ENCODE measurements around the gene KCMF1.

The KCMF1 gene

DNA sequence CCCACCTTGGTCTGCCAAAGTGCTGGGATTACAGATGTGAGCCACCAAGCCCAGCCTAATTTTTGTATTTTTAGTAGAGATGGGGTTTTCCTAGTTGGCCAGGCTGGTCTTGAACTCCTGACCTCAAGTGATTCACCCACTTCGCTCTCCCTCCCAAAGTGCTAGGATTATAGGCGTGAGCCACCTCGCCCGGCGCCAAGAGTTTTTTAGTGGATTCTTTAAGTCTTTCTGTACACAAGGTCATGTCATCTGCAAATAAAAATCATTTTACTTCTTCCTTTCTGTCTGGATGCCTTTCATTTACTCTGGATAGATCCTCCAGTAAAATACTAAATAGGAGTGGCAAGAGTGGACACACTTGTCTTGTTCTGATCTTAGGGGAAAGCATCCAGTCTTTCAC is 61.7 kb downstream of the KCMF1 start:
- no peak for DNase-seq

GRCh38 chr2:85033388-85033787 is 62.4 kb downstream of the KCMF1 start:
- no peak for DNase-seq

DNA sequence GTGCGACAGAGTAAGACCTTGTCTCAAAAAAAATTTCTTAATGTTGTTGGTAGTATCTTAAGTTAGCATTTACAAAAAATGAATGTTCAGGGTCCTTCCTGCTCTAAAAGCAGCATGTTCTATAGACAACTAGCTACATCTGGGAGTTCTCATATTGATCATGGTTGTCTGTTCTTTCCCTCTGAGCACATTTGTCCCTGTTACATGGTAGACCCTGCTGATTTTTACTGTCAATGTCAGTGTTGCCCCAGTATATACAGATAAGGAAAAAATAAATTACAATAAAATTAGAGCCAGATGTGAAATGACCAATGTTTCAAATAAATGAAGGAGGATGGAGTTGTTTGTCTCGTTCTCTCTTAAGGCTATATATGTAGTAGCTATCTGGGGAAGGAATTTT is 63.2 kb downstream of the KCMF1 start:
- no peak for DNase-seq

- DNase-seq = no peak
Observed at GRCh38 chr2:85037622-85038021, 66.7 kb downstream of the KCMF1 start.

- DNase-seq = no peak
Observed at GRCh38 chr2:85042330-85042729, 71.4 kb downstream of the KCMF1 start.

DNA sequence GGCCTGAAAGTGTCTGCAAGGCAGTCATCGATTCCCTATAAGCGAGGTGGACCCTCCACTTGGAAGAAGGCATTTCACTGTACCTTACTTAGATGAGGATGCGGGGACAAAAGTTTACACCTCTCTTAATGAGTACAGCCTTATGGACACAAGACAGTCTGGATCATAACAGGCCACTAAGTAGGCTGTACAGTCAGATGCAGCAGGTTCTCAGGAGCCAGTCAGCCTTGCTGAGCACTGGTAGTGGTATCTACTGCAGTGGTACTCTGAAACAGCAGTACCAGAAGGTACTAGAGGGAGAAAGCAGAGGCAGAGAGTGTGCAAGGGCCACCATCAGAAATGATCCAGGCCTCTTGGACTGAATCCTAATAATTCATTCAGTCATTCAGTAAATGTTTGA is 77.6 kb downstream of the KCMF1 start:
- DNase-seq = no peak

- DNase-seq = no peak
Observed at GRCh38 chr2:85049236-85049635, 78.3 kb downstream of the KCMF1 start.

DNA sequence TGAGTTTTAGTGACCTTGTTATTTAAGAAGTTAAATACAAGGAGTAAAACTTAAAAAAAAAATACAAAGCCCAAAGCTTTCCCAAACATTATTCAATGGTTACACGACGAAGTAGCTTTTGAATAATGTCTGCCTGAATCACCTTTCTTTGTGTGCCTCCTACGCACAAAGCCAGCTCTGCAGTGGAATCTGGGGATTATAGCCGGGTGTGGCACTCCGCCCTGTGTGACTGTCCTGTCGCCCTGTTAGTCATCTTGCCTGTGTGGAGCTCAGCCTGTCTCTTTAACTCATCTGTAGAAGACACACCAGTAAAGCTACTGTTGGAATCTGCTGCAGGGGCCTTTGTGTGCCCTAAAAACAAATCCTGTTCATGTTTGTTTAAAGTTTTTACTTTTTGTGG is 82.8 kb downstream of the KCMF1 start:
- DNase-seq = no peak

DNA sequence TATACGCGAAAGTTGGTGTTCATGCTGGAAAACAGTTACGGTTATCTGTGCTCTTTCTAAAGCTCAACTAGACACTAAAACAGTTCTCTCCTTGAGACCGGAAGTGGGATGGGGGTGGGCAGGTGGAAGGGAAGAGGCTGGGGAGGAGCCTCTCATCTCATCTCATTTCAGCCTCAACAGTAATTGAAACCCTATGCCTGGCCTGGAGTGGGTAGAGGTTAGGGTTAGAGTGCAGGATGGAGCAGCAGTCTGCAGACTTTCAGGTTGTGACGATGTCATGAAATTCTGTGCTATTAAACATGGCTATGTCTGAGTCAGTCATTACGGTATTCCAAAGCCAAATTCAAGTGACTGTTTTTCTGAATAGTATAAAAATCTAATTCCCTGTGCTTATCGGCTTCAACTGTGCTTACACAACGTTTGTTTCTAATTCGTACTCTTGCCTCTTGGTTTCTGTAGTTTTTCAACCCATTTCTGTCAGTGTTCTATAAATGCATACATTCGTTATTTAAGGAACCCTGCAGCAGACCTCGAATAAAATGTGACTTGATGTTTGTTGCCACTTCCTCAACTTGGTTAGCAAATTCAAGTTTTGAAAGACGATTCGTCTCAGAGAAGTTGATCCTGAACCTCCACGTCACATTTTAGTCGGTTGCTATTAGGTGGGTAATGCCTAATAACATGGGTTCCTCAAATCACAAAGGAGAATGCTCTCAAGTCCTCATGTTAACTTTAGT is 86.4 kb downstream of the KCMF1 start:
- DNase-seq = no peak

DNA sequence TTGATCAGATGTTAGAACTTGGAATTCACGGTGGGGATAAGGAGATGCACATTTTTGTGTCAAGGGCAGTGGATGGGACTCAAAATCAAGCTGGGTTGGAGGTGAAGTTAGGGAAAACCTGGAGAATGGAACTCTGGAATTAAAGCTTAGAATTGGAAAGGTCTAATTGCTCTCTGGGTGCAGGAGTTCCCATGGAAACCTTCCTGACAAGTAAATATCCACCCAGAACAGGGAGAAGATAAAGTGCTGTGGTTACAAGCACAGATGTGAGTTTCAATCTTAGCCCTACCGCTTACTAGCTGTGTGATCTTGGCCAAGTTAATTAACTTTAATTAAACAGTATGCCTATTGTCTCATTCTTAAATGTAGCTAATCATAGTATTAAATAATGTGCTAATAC is 90.9 kb downstream of the KCMF1 start:
- DNase-seq = no peak

DNA sequence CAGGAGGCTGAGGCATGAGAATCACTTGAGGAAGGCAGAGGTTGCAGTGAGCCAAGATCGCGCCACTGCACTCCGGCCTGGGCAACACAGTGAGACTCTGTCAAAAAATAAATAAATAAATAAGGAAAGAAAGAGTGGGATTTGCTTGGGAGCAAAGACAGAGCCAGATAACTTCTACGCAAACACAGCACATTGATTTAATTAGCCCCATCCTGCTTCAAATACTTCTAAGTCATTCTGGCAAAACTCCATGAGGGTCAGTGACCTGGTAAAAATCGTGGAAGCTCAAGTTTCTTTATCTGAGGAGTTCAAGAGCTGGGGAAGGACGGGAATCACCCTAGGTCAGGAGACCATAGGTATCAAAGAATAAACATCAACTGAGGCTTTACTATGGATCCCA is 91.6 kb downstream of the KCMF1 start:
- no peak for DNase-seq

- no peak for DNase-seq
Observed at GRCh38 chr2:85063981-85064599, 93.1 kb downstream of the KCMF1 start.

DNA sequence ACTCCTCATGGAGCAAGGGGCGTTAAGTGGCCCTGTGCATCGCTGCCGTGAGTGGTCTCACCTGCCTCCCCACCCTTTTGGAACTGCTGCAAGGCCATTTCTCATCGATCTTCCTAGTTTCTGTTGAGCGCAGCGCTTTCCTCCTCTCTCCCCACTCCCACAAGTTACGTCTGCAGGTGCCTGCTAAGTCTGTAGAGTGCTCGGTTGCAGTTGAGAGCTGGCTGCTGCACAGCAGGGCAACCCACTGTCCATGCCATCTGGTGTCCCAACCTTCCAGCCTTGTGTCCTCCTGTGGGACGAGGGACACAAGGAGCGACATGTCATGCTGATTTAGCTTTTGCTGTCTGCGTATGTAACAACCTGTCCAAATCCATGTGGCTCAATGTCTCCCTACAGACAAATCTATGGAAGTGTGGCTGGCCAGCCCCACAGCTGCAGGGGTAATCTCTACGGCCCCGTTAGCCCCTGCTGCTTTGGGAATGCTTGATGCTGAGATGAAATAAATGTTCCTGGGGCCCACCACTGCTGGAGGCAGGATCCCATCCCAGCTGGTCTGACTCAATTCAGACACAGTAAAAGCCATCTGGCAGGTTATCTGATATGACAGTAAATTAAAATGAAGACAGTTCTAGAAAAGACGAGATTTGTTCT is 94.1 kb downstream of the KCMF1 start:
- no peak for DNase-seq

DNA sequence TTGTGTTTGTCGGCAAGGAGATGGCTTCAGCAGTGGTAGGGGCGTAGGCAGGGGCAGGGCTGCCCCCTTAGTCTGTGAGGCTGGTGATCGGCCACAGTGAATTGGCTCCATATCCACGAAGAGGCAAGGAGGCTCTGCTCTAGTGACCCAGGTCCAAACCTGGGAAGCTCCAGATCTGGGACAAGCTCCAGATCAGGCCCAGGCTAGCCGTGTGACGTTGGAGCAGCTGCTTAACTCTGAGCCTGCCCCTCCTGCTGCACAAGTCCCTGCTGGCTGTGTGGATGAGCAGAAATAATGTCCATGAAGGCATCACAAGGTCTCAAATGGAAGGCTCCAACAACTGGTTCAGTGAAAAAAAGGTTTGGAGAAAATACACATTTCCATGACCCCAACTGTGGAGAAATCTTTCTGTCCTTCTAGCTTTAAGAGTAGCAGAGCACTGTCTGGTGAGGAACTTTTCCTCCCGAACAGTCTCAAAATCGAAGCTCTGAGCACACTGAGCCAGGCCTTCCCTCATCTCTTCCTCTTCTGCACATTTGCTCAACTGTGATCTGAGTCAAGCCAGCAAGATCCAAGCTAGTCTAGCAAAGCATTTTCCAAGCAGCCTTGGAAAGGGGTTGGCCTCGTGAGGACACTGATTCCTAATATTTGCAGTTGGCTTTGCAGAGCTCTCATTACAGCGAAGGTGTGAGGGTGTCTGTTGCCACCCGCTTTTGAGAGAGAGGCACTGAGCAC is 95.2 kb downstream of the KCMF1 start:
- DNase-seq = no peak

DNA sequence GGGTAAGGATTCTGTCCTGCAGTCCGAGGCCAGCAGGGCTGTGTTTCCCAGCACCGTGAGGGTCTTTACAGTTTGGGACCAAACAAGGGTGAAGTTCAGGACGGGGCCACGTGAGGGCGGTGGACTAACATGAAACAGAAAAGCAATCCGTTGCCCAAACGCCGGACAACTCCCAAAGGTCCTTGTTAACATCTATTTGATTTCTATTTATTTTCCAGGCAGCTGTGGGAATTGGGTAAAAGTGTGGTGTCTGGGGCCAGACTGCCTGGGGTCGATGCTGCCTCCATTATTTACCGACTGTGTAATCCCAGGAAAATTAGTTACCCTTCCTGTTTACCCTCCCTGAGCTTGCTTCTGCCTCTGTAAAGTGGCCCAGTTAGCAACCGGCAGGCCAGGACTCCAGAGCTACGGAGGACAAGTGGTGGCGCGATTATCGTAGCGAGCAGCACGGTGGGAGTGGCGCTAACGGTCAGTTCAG is 96.0 kb downstream of the KCMF1 start:
- no peak for DNase-seq

- no peak for DNase-seq
Observed at GRCh38 chr2:85071096-85071495, 100.1 kb downstream of the KCMF1 start.

GRCh38 chr2:85073033-85073432 is 102.1 kb downstream of the KCMF1 start:
- DNase-seq = no peak

DNA sequence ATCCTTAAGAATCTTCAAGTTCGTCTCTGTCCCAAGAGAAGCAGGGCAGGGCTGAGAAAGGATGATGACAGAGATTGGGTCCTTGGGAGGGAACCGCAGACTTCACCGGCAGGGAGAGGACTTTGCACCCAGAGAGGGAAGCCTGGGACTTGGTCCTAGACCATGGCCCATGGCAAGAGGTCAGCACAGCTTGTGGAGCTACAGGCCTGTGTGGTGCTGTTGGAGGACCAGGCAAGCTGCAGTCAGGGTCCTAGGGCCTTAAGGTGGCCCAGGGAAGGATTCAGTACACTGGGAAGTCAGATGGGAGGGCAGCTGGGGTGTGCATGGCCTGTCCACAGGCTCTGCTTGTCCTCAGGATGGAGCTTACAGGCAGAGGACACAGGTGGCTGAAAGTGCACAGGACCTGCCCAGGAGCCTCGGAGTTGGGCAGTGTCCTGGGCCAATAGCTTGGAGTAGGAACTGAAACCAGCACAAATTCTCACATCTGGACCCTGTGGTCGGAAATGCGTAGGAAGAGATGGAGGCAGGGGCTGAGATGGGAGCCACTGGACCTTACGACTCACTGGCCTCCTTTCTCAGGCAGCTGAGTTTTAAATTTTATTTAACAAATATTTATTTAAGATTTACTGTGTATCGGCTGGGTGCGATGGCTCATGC is 105.8 kb downstream of the KCMF1 start:
- DNase-seq = no peak

GRCh38 chr2:85077859-85078419 is 107.0 kb downstream of the KCMF1 start:
- no peak for DNase-seq

GRCh38 chr2:85078536-85078935 is 107.6 kb downstream of the KCMF1 start:
- DNase-seq = no peak

GRCh38 chr2:85083092-85083491 is 112.1 kb downstream of the KCMF1 start:
- DNase-seq = no peak

DNA sequence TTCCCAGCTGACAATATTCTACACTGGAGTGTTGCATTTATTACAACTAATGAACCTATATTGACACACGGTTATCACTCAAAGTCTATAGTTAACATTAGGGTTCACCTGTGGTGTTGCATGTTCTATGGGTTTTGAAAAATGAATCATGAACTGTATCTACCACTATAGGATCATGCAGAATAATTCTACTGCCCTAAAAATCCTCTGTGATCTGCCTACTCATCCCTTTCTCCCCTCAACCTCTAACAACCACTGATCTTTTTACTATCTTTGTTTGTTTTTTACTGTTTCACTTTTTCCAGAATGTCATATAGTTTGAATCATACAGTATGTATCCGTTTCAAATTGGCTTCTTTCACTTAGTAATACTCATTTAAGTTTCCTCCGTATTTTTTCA is 114.6 kb downstream of the KCMF1 start:
- DNase-seq = no peak

DNA sequence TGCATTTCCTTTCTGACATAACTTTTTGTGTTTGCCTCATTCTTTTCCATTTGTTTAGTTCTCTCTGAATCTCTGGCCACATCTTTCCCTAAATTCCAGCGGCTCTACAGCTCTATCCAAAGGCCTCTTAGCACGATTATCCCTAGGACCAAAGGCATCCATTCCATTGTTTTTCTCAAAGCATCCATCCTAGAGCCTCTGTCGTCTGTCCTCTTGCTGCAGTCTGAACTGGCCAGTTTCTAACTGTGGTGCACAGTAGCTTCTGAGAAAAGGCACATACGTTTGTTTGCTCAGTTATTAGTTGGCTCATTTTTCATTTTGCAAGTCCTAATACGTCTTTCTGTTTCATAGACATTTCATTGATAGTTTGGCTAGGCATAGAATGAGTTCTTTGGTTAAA is 116.6 kb downstream of the KCMF1 start:
- DNase-seq = no peak

All from activated naive CD4-positive, alpha-beta T cell (primary cell).